PFSK-1 (cell line): ENCODE results near the gene ZNHIT1.

Experiments
- FOXP2 ChIP-seq: optimal IDR thresholded peaks from 2 replicates; pipeline ENCODE3; 2011; ENCODE audit warnings: borderline replicate concordance, control low read depth, inconsistent platforms; ENCODE audit not compliant: insufficient read depth; ENCODE audit errors: extremely low read length, extremely low read depth
- POLR2AphosphoS5 ChIP-seq: IDR thresholded peaks from 2 replicates; pipeline ENCODE4 v1.6.1; 2012; ENCODE audit warnings: low read depth, mild to moderate bottlenecking, control low read depth, low read length, moderate library complexity
- REST ChIP-seq, 2 experiments: IDR thresholded peaks; 2 replicates each; pipeline versions ENCODE4 v1.6.1 to v1.8.0; 2011 to 2012; ENCODE audit warnings: low read depth in 2 of 2, low read length in 2 of 2, control low read depth in 1 of 2, inconsistent platforms in 1 of 2, mild to moderate bottlenecking in 1 of 2, moderate library complexity in 1 of 2; ENCODE audit not compliant: insufficient read depth in 1 of 2
- SIN3A ChIP-seq: IDR thresholded peaks from 2 replicates; pipeline ENCODE4 v1.6.1; 2012; ENCODE audit warnings: mild to moderate bottlenecking, low read length, moderate library complexity, borderline replicate concordance; ENCODE audit not compliant: insufficient read depth
- TAF1 ChIP-seq: IDR thresholded peaks from 2 replicates; pipeline ENCODE4 v1.6.1; 2012; ENCODE audit warnings: low read length, control low read depth, borderline replicate concordance; ENCODE audit not compliant: insufficient read depth

The ZNHIT1 gene

GRCh38 chr7:101239191-101239950, 21.4 kb downstream of the ZNHIT1 start:
- TF ChIP-seq POLR2AphosphoS5 = no peak
- no peak for TF ChIP-seq SIN3A
- TF ChIP-seq TAF1 = no peak
- no peak for TF ChIP-seq REST (IDR thresholded peaks at IDR 0.05; ENCODE audit: insufficient read depth in 1 of 2, low read depth in 2 of 2, low read length in 2 of 2)
- TF ChIP-seq FOXP2 = no peak

GRCh38 chr7:101239951-101240220, 21.9 kb downstream of the ZNHIT1 start:
- TF ChIP-seq SIN3A (no peak), POLR2AphosphoS5 (no peak), FOXP2 (no peak), REST (IDR thresholded peaks at IDR 0.05; ENCODE audit: insufficient read depth in 1 of 2, low read depth in 2 of 2, low read length in 2 of 2) (no peak), TAF1 (no peak)

GRCh38 chr7:101240226-101241014, 22.5 kb downstream of the ZNHIT1 start:
- TF ChIP-seq REST (IDR thresholded peaks at IDR 0.05; ENCODE audit: insufficient read depth in 1 of 2, low read depth in 2 of 2, low read length in 2 of 2) (no peak), TAF1 (no peak), FOXP2 (no peak)

- no peak for TF ChIP-seq SIN3A
- TF ChIP-seq FOXP2 = no peak
- TF ChIP-seq REST (IDR thresholded peaks at IDR 0.05; ENCODE audit: insufficient read depth in 1 of 2, low read depth in 2 of 2, low read length in 2 of 2) = no peak
- TF ChIP-seq TAF1 = no peak
- TF ChIP-seq POLR2AphosphoS5 = no peak
These were observed 23.0 kb downstream of the ZNHIT1 start for GRCh38 chr7:101241015-101241363.
